ENCODE data around the gene NHLH1.

The NHLH1 gene

DNA sequence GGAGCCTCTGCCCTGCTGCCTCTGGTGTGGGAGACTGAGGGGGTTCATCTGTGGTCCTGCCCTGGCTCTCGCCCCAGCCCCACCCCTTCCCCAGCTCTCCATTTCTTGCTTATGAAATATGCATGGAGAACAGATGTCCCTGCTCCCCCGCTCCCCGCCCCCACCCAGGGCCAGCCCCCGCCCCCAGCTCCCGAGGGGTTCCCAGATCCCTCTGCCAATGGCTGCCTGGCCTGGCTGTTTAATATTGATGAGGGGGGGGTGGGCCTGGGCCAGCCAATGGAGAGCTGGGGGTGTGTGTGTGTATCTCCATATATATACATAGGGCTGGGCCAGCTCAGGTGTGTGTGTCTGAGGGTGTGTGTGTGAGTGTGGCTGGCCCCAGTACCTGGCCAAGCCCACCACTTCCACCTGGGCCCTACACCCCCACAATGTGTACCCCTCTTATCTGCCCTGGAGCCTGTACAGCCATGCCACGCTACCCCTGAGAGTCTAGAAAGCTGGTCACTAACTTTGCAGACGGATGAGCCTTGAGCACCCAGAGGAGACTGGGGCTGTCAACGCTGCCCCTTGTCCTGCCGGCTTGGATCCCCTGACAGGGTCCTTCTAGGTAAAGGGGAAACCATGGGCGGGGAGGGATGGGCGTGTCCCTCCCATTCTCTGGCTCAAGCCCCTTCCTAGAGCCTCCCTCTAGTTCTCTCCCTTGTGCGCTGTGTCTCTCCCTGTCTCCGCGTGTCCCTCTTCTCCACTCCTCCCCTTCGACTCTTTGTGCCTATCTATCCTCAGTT lies at the start of gene NHLH1:
Gene NHLH1, plus strand, starts transcription at position 341 of the 785 bp plus-strand sequence. CDS start 3,661 bp downstream, outside the sequence.
- peaks cover 5% of the 10 kb centered on the region for H3K27me3 Mint-ChIP-seq (ENCODE audit: low read depth)
- no peaks in the 10 kb centered on the region for H3K9me3 Mint-ChIP-seq
- no peaks in the 10 kb centered on the region for H3K36me3 Mint-ChIP-seq (ENCODE audit: low read depth)
- peaks cover 9% of the 10 kb centered on the region for H3K4me1 Mint-ChIP-seq (ENCODE audit: low read depth)
- no peak within 1 kb of the TSS for H3K4me3 Mint-ChIP-seq
- no peak for DNase-seq (ENCODE audit: low spot score)
- H3K27ac Mint-ChIP-seq: no peak within 1 kb of the TSS

DNA sequence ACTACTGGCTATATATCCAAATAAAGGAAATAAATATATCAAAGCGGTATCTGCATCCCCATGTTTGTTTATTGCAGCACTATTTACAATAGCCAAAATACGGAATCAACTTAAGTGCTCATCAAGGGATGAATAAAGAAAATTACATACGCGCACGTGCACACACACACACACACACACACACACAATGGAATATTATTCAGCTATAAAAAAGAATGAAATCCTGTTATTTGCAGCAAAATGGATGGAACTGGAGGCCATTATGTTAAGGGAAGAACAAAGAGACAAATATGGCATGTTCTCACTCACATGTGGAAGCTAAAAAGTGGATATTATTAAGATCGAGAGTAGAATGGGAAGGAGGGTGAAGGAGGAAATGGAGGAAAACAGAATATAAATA lies 44.0 kb upstream of the NHLH1 start:
- Mint-ChIP-seq H3K9me3 (no peaks in the 10 kb centered on the region), H3K4me3 (no peak overlapping the region), H3K27ac (no peak overlapping the region), H3K36me3 (ENCODE audit: low read depth) (peaks cover 56% of the 10 kb centered on the region), H3K4me1 (ENCODE audit: low read depth) (peaks cover 16% of the 10 kb centered on the region), H3K27me3 (ENCODE audit: low read depth) (no peaks in the 10 kb centered on the region)
- DNase-seq (ENCODE audit: low spot score): no peak

DNA sequence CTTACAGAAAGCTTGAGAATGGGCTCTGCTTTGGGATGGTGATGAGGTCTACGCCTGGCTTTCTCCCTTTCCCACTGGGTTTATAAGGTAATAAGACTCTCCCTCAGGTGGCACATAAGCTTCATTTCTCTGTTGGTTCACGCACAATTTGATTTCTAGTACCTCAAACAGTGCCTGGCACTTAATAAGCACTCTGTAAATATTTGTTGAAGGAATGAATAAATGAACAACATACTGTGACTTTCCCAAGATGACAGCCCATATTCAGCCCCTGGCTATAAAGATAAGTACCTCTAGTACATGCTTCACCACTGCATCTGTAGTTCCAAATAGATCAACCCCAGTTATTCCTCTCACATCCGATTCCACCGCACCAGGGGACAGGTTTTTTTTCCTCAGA lies 41.6 kb upstream of the NHLH1 start:
- H3K27ac Mint-ChIP-seq: no peak overlapping the region
- no peaks in the 10 kb centered on the region for H3K9me3 Mint-ChIP-seq
- no peak for DNase-seq (ENCODE audit: low spot score)
- H3K4me1 Mint-ChIP-seq (ENCODE audit: low read depth): peaks cover 9% of the 10 kb centered on the region
- peaks cover 50% of the 10 kb centered on the region for H3K36me3 Mint-ChIP-seq (ENCODE audit: low read depth)
- H3K4me3 Mint-ChIP-seq: no peak overlapping the region
- no peaks in the 10 kb centered on the region for H3K27me3 Mint-ChIP-seq (ENCODE audit: low read depth)

DNA sequence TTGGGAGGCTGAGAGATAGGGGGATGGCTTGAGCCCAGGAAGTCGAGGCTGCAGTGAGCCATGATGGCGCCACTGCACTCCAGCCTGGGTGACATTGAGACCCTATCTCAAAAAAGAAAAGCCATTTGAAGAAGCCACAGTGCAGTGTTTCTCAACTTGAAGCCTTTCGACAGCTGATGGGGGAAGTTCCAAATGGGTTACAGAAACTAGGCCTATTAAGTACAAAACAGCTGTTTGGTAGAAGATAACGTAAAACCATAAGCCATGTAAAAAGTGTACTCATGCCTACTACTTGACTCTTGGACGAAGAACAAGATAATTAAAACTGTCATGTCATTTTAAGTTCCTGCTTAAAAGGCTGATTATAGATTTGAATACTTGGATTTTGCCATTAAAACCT lies 40.5 kb upstream of the NHLH1 start:
- H3K36me3 Mint-ChIP-seq (ENCODE audit: low read depth): peaks cover 45% of the 10 kb centered on the region
- H3K9me3 Mint-ChIP-seq: no peaks in the 10 kb centered on the region
- no peak overlapping the region for H3K27ac Mint-ChIP-seq

DNA sequence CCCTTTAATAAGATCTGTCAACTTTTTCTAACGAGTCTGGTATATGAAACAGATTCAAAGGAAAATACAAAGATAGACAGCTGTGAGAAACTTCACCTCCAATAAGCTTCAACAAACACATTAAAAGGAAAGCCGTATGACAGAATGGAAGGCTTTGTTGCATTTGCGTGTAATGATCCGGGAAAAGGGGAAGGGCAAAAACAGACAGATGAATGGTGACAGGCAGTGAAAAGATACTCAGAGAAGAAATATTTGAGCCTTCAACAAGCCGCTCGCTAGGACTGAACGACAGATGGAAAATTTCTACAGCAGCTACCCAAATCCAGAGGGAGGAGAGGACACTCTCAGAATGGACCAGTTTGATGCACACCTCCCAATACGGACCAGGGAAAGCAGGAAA lies 38.7 kb upstream of the NHLH1 start:
- DNase-seq (ENCODE audit: low spot score): no peak
- H3K27me3 Mint-ChIP-seq (ENCODE audit: low read depth): no peaks in the 10 kb centered on the region
- H3K36me3 Mint-ChIP-seq (ENCODE audit: low read depth): peaks cover 41% of the 10 kb centered on the region
- no peaks in the 10 kb centered on the region for H3K9me3 Mint-ChIP-seq
- no peak overlapping the region for H3K4me3 Mint-ChIP-seq
- H3K4me1 Mint-ChIP-seq (ENCODE audit: low read depth): peaks cover 2% of the 10 kb centered on the region
- no peak overlapping the region for H3K27ac Mint-ChIP-seq

More for the DNA sequence above, 40.5 kb upstream of the NHLH1 start:
- H3K27me3 Mint-ChIP-seq (ENCODE audit: low read depth): no peaks in the 10 kb centered on the region
- no peak overlapping the region for H3K4me3 Mint-ChIP-seq
- no peak for DNase-seq (ENCODE audit: low spot score)
- peaks cover 5% of the 10 kb centered on the region for H3K4me1 Mint-ChIP-seq (ENCODE audit: low read depth)

DNA sequence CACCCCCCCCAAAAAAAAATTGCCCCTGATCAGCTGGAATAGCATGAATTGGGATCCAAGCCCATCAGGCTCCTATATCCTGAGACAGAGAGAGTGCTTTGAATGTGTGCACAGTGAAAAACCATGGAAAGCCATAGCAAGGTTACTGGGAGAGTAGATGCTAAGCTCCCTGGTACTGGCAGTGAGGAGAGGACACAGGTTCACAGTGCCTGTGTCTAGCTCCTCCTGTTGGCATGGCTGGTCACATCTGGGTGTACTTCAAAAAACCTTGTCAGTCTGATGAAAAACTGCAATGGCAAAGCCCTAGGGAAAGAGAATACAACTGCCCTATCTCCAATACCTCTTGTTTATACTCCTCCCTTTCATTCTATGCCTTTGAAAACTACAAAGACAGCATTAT lies 36.8 kb upstream of the NHLH1 start:
- no peak overlapping the region for H3K4me3 Mint-ChIP-seq
- H3K36me3 Mint-ChIP-seq (ENCODE audit: low read depth): peaks cover 46% of the 10 kb centered on the region
- peaks cover 2% of the 10 kb centered on the region for H3K4me1 Mint-ChIP-seq (ENCODE audit: low read depth)
- no peak overlapping the region for H3K27ac Mint-ChIP-seq
- no peak for DNase-seq (ENCODE audit: low spot score)
- H3K9me3 Mint-ChIP-seq: no peaks in the 10 kb centered on the region
- H3K27me3 Mint-ChIP-seq (ENCODE audit: low read depth): no peaks in the 10 kb centered on the region

DNA sequence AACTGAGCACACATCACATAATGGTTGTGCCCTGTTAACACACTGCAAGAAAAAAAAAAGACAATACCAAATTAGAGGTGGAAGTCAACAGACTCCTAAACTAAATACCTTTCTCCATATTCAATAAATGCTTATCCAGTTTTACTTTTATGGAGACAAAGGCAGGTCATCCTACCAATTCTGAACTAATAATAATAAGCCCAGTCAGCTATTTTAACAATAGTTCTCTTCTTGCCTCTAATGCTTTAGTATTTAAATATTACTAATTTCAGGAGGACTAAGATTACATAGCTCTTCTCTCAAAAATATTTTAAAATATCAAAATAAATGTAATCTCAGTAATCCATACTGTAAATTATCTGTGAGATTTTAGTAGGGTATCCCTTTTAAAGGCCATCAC lies 34.4 kb upstream of the NHLH1 start:
- no peak overlapping the region for H3K27ac Mint-ChIP-seq
- H3K36me3 Mint-ChIP-seq (ENCODE audit: low read depth): peaks cover 42% of the 10 kb centered on the region
- H3K4me3 Mint-ChIP-seq: no peak overlapping the region
- peaks cover 2% of the 10 kb centered on the region for H3K4me1 Mint-ChIP-seq (ENCODE audit: low read depth)
- no peak for DNase-seq (ENCODE audit: low spot score)
- H3K27me3 Mint-ChIP-seq (ENCODE audit: low read depth): no peaks in the 10 kb centered on the region
- H3K9me3 Mint-ChIP-seq: no peaks in the 10 kb centered on the region

DNA sequence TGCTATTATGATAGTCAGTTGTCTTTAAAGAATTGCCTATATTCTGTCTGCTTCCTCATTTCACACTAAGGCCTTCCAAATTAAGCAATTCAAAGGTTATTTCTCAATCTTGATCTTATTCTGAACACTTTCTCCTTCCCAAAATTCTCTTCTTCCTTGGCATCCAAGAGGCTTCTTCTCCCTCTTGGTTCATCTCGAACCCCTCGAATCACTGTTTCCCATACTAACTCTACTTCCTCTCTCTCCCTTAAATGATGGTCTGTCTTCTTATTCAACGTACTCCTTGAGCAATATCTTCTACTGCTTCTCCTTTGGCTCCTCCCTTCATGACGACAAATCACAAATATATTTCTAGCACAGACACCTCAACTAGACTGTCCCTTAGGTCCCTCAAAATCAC lies 28.3 kb upstream of the NHLH1 start:
- no peak overlapping the region for H3K27ac Mint-ChIP-seq
- DNase-seq (ENCODE audit: low spot score): no peak
- H3K4me3 Mint-ChIP-seq: no peak overlapping the region
- H3K36me3 Mint-ChIP-seq (ENCODE audit: low read depth): peaks cover 45% of the 10 kb centered on the region
- H3K9me3 Mint-ChIP-seq: no peaks in the 10 kb centered on the region
- no peaks in the 10 kb centered on the region for H3K27me3 Mint-ChIP-seq (ENCODE audit: low read depth)
- peaks cover 21% of the 10 kb centered on the region for H3K4me1 Mint-ChIP-seq (ENCODE audit: low read depth)

DNA sequence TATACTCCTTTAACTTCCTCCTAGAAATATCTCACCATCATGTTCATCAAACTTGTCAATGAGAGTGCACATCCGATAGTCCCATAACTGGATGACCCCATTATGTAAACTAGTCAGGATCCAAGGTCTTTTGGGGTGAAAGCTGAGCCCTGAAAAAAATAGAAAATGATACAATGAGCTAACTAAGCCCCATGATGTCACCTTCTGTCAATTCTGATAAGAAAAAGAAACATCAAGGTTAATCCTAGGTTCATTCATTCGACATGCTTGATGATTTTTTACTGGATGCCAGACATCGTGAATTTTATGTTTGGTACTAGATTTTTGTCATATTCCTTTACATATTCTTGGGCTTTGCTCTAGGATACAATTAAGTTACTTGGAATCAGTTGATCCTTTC lies 26.7 kb upstream of the NHLH1 start:
- no peak overlapping the region for H3K27ac Mint-ChIP-seq
- H3K4me1 Mint-ChIP-seq (ENCODE audit: low read depth): peaks cover 30% of the 10 kb centered on the region

DNA sequence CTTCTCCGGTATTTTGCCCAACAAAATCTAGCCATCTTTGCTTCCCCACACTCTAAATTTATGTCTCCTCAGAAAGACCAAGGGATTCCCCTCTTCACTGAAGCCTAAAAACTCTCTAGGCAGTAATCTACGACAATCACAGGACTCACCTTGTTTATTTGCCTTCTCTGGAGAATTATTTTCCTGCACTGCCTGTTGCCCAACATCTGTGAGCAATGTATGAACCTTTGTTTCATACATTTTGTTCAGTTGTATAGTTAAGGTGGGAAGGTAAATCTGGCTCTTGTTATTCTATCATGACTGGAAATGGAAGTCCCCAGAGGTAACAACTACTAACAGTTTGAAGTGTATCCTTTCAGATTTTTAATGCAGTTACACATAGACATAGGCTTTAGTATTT lies 26.0 kb upstream of the NHLH1 start:
- Mint-ChIP-seq H3K9me3 (no peaks in the 10 kb centered on the region), H3K4me3 (peak overlapping the region; percentile 98), H3K27me3 (ENCODE audit: low read depth) (no peaks in the 10 kb centered on the region), H3K4me1 (ENCODE audit: low read depth) (peaks cover 30% of the 10 kb centered on the region), H3K27ac (no peak overlapping the region), H3K36me3 (ENCODE audit: low read depth) (peaks cover 41% of the 10 kb centered on the region)
- DNase-seq (ENCODE audit: low spot score): no peak

More for the DNA sequence above, 26.7 kb upstream of the NHLH1 start:
- Mint-ChIP-seq H3K27me3 (ENCODE audit: low read depth) (no peaks in the 10 kb centered on the region), H3K36me3 (ENCODE audit: low read depth) (peaks cover 41% of the 10 kb centered on the region), H3K9me3 (no peaks in the 10 kb centered on the region), H3K4me3 (no peak overlapping the region)
- DNase-seq (ENCODE audit: low spot score): no peak

DNA sequence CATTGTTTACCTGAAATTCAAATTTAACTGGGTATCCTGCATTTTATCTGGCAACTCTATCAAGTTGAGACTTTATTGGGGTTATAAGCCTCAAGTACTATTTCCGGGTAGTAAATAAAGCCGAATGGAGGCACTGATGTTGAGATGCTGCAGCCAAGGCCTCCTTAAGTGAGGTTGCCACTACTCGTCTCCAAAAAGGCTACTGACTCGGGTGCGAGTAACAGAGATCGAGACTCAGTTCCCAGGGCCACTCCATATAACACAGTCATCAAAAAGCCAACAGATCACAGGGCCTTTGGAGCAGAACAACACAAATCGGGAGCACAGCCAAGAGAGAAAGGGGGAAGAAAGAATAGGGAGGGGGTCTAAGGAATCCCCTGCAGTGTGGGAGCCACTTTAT lies 24.3 kb upstream of the NHLH1 start:
- peak overlapping the region; percentile 98 for H3K4me3 Mint-ChIP-seq
- no peaks in the 10 kb centered on the region for H3K9me3 Mint-ChIP-seq
- H3K36me3 Mint-ChIP-seq (ENCODE audit: low read depth): peaks cover 39% of the 10 kb centered on the region
- no peaks in the 10 kb centered on the region for H3K27me3 Mint-ChIP-seq (ENCODE audit: low read depth)
- H3K4me1 Mint-ChIP-seq (ENCODE audit: low read depth): peaks cover 35% of the 10 kb centered on the region
- no peak for DNase-seq (ENCODE audit: low spot score)
- H3K27ac Mint-ChIP-seq: peak overlapping the region; percentile 99

DNA sequence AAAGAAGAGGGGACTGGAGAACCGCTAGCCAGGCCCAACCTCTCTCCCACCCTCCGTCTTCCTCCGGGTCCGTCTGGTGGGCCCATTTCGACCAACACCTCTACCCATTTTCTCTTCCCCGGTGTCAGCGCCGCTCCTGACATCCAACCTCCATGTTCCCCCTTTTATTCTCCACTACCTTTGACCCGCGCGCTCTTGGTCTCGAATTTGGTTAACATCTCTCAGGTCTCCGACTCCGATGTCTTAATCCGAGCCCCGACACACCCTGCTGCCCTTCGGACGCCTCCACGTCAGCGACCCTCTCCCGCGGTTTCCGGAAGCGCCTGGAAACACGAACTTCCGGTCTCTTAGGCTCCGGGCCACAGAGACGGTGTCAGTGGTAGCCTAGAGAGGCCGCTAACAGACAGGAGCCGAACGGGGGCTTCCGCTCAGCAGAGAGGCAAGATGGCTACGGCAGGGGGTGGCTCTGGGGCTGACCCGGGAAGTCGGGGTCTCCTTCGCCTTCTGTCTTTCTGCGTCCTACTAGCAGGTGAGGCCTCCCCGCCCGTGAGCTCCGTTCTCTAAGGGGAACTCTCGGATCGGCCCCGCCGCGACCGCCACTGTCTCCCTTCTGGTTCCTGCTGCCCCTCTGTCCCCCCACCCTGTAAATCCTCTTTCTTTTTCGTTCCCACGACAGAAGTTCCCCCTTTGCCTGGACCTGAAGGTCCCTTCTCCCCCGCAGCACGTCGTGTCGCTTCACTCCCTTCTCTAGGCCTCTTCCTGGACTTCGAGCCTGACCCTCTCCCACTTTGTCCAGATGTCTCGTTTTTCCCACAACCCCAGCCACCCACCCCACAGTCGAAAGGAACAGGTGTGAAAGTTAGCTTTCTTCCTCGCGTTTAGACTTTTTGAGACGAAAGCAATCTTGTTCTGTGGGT lies 23.7 kb upstream of the NHLH1 start, which contains the start of the genes COPA and NCSTN:
Gene COPA, minus strand, starts transcription at position 298 of the 917 bp plus-strand sequence. Its CDS starts 80 bp downstream, at position 218.
Gene NCSTN, plus strand, starts transcription at position 431 of the 917 bp plus-strand sequence. Its CDS starts 14 bp downstream, at position 445.
- H3K9me3 Mint-ChIP-seq: no peaks in the 10 kb centered on the region
- peaks cover 36% of the 10 kb centered on the region for H3K4me1 Mint-ChIP-seq (ENCODE audit: low read depth)
- DNase-seq (ENCODE audit: low spot score): peak; percentile 91
- peak within 1 kb of the TSS; percentile 99 for H3K27ac Mint-ChIP-seq
- H3K36me3 Mint-ChIP-seq (ENCODE audit: low read depth): peaks cover 36% of the 10 kb centered on the region
- H3K27me3 Mint-ChIP-seq (ENCODE audit: low read depth): no peaks in the 10 kb centered on the region
- H3K4me3 Mint-ChIP-seq: peak within 1 kb of the TSS; percentile 98

DNA sequence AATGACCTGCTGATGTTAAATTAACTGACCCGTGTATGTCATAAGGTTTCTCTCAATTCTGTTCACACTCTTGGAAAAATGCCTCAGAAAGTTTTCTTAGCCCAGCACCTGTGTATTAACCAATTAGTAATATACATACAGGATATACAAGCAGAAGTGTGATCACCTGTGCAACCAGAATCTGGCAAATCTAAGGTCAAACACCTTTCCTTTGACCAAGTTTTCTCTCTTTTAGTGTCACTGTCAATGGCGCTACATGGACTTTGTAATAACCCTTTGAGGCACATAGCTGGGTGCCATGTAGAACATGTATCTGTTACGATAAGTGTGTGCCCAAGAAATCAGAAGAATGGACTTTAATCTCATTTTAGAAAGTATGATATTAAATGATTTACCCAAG lies 22.6 kb upstream of the NHLH1 start:
- Mint-ChIP-seq H3K27ac (peak overlapping the region; percentile 99), H3K36me3 (ENCODE audit: low read depth) (peaks cover 28% of the 10 kb centered on the region), H3K4me3 (peak overlapping the region; percentile 98), H3K4me1 (ENCODE audit: low read depth) (peaks cover 34% of the 10 kb centered on the region), H3K27me3 (ENCODE audit: low read depth) (no peaks in the 10 kb centered on the region), H3K9me3 (no peaks in the 10 kb centered on the region)
- no peak for DNase-seq (ENCODE audit: low spot score)

DNA sequence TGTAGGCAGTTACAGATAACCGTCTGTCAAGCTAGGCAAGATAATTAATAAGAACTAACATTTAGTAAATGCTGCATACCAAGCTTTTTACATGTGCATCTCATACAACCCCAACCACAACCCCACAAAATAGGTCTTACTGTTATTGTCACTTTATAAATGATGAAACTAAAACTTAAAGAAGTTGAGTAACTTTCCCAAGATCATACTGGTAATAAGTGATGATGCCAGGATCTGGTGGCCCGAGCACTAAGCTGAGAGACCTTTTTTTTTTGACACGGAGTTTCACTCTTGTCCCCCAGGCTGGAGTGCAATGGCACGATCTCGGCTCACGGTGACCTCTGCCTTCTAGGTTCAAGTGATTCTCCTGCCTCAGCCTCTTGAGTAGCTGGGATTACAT lies 21.9 kb upstream of the NHLH1 start:
- Mint-ChIP-seq H3K9me3 (no peaks in the 10 kb centered on the region), H3K36me3 (ENCODE audit: low read depth) (peaks cover 27% of the 10 kb centered on the region), H3K27me3 (ENCODE audit: low read depth) (no peaks in the 10 kb centered on the region), H3K27ac (peak overlapping the region; percentile 99), H3K4me3 (peak overlapping the region; percentile 98), H3K4me1 (ENCODE audit: low read depth) (peaks cover 38% of the 10 kb centered on the region)
- no peak for DNase-seq (ENCODE audit: low spot score)

Measured in T-helper 2 cell treated with Interferon-gamma antibody and Interleukin-4, amounts not matched to agents 5 μg/mL and 100 μg/mL, for 36 hours (primary cell).